GF-D8 (cell line): ENCODE data around the gene LRRTM4.
"Not testable (repeated sequence)": the region's sequence is repeated elsewhere in the genome, so short reads cannot be mapped to it uniquely, and the experiment has no call there.

Experiments used
- DNase-seq: peaks from one replicate; lab custom pipeline; 2025; lab: John Stamatoyannopoulos, UW

LRRTM4 gene

DNA sequence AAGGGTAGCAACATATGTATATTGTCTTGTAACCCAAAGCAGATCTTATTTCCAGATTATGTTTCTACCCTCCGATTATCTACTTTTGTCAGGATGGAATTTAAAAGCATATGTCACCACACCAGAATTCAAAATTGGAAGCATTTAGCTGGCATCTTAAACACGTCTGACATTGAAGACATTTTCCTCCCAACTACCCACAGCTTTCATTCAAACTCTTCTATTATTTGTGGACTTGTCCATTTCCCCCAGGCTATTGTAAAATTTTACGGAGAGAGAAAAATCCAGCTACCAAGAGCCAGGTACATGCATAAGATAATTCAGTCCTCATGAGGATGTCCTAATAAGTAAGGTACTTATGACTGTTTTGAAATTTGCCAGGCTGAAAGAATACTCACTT is 659.3 kb downstream of the LRRTM4 start:
- DNase-seq: no peak

DNA sequence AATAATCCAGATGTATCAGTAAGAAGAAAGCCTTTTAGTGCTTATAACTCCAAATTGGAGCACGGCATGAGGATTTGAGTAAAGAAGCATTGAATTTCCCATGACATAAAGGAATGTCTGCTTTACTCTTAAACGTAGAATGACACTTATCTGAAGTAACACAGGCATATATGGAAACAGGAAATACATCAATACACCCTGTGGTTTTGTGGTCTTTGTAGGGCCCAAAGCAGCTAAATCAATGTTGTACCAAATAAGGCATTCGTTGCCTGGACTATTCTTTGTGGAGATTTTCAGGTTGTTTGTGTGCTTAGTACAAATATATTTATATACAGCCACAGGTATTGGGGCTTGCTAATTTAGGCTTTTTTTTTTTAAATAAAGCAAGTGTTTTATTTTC is 660.5 kb downstream of the LRRTM4 start:
- DNase-seq: no peak

DNA sequence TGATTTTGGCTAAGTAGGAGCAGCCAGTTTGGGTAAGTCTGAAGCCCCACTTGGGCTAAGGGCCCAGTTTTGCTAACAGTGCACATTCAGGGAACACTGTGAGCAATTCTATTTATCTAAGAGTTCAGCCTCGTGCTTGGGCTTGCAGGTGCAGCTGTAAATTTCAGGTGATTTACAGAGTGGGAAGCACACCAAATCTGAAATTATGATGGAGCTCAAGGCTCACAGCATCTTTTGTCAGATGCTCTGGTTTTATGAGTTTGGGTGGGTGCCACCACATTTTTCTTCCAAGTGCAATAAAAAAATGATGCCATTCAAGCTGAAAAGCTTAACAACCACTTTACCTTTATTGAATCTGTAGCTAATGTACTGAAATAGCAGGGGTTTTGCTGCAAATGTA is 671.2 kb downstream of the LRRTM4 start:
- no peak for DNase-seq

DNA sequence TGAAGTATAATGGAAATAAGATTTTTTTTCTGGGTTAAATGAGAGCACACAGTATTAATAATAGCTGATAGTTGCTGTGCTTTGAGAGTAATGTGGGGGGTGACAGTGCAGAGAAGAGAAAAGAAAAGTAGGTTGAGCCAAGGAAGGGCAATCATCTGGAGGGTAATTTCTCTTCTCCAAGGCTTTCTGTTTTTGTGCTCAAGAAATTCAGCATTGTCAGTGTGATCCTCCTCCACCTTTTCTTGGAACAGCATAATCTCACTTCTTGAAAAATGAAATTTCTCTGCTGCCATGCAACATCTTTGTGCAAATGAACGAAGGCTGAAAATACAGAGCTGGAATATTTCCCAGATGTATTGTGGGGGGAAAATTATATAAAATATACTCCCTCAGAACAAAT is 673.1 kb downstream of the LRRTM4 start:
- no peak for DNase-seq

DNA sequence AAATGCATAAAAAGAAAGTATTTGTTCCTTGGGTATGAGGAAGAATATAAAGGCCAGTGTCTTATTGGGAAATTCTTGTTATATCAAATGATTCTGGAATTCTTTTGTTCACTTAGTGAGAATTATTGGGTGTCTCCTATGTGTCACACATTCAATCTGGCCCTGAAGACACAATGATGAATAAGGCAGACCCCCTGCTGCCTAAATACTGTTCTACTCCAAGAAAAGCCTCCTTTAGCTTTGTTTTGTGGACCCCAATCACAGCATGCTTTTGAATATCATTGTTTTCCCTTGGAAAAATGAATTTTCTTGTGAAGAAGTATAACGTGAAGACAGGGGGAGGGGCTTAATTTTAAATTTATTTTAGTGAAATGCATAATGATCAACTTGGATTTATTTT is 682.4 kb downstream of the LRRTM4 start:
- no peak for DNase-seq

DNA sequence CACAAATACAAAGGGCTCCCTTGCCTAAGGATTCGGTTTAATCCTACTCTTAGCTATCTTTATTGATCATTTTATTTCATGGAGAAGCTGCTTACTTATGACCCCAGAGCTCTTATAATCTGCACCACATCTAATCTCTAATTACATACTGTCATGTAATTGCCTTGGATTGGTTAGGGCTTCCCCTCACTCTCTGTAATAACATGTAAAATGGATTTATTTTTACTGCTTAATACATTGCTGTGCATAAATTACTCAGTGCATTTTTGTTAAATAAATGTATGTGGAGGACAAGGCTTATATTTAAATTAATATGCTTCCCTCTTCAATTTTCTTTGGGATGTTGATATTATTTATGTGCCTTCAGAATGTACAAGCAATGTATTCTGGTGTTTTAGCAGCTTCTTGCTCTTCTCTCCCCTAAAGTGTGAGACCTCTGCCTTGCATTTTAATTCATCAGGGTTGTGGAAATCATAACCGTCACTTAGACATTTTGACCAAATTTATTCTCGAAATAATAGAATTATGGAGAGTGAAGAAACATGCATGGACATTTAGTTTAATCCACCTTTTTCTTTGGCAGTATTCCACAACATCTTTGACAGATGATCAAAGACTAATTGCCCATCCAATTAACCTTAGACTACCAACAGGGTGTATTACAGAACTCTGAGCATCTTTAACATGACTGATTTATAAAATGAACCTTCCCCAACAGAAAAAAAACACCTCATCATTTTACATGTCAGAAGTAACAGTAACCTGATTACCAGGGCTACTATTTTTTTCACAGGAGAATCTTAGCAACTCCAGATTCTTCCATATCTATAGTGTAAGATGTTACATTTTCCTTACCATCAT is 692.6 kb downstream of the LRRTM4 start:
- DNase-seq: no peak

DNA sequence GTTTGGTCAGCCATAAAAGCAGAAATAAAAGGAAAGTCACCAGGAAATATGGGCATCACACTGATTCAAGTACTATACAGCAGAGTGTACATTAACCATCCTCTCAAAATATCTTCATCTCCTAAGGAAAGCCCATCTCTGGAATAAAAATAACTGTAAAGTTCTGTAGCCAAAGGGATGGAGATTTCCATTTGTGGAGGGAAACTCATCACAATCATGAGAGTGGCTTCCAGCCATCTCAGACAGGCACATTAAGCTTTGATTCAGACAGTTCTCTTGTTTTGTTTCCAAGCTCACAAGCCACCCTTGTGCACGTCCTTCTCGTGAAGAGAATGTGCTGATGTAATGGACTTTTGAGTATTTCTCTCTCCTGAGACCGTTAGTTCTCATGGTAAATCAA is 695.5 kb downstream of the LRRTM4 start:
- no peak for DNase-seq

DNA sequence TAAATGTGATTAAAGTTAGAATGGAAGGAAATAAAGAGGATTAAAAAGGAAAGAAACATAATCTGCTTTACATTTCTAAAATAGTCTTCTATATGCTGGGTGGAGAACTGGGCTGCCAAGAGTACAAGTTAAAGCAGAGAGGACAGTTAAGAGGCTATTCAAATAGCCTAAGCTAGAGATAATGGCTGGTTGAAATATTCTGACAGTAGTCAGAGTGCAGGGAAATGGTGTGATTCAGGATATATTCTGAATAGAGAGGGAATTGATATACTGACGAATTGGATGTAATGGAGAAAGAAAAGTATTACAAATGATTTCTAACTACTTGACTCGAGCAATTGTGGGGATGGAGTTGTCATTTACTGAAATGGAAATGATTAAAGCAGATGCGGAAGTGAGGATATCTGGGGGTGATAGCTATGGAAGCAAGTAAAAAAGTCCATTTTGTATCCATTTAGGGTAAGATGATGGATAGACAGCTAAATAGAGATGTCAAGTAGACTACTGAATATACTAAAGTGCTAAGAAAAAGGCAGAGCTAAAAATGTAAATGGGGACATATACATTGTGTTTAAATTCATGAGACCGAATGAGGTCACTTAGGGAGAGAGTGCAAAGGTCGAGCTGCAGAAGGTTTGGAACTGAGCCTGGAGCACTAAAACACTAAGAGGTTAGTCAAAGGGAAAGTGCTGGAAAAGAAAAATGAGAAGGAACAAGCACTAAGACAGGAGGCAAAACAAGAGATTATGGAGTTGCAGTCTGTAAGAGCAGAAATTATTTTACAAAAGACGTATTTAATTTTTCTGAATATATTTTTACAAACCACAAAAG is 696.8 kb downstream of the LRRTM4 start:
- DNase-seq: no peak

DNA sequence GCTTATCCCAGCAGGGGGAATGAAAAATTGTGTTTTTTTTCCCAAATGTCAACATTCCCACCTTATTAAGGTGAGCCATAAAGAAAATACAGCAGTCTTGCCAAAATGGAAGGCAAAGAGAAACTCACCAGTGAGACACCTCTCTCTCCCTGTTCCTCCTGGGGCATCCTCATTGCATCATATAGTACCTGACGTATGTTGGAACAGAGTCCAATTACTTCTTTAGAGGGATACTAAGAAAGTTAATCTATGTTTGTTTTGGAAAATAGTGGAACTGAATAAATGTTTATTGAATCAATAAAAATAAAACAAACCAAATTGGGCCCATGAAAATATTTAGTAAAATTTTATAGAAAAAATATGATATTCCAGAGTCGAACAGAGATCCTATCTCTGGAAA is 700.4 kb downstream of the LRRTM4 start:
- DNase-seq: no peak

DNA sequence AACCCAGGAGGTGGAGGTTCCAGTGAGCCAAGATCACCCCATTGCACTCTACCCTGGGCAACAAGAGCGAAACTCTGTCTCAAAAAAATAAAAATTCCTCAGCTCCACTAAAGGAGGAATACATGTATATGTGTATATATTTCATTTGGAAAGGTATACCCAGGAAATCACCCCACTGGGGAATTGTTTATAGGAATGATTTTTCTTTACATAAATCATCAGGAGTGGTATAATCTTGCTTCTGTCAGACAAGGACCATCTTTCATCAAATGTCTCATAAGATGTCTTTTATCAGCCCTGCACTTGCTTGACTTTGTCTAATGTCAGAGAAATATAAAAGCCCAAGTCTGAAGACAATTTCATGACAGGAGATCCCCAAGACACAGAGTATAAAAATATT is 709.1 kb downstream of the LRRTM4 start:
- DNase-seq: no peak

DNA sequence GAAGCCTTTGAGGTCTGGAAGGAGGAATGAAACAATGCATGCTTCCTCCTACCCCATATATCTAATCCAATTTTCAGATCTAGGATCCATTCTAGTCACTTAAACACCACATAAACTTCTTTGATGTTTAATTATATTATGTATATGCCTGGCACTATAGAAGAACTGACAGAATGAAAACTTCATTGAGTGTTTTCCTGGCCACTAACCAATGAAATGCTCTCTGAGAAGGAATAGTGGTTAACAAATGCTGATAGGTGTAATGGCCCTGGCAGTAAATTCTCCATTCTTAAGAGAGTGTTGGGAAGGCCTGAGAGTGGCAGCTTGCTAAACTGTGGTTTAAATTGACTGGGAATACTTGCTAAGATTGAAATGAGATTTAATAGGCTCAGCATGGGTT is 710.0 kb downstream of the LRRTM4 start:
- no peak for DNase-seq

DNA sequence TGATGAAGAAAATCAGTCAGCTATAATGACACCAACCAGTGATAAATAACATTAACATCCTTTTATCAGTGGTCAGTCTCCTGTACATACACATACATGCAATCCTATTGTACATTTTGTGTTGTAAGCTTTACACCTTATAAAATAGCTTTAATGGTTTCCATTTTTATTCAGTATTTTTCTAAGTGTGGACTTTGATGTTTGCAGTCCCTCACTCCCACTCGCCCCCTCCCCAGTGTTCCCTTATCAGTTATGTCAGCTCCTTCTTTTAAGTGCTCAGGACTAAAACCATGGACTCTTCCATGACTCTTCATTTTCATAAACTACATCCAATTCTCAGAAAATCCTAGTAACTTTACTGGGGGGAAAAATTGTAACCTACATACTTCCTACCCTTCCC is 713.0 kb downstream of the LRRTM4 start:
- DNase-seq: no peak

DNA sequence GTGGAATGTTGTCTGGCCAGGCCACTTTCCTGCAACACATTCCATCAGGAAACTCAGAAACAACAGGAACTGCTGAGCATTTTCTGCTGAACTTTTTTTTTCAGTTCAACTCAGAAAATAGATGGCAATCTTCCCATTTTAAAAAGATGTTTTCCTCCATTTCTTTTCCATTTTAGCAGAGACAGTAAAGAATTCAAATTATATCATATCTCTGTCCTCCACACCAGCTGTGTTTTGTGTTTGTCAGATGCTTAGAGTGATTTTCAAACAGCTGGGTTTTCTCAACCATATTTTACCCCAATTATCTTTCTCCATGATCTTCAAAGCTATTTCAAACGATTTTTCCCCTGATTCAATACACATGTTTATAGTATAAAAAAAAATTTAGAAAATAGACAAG is 713.4 kb downstream of the LRRTM4 start:
- no peak for DNase-seq

DNA sequence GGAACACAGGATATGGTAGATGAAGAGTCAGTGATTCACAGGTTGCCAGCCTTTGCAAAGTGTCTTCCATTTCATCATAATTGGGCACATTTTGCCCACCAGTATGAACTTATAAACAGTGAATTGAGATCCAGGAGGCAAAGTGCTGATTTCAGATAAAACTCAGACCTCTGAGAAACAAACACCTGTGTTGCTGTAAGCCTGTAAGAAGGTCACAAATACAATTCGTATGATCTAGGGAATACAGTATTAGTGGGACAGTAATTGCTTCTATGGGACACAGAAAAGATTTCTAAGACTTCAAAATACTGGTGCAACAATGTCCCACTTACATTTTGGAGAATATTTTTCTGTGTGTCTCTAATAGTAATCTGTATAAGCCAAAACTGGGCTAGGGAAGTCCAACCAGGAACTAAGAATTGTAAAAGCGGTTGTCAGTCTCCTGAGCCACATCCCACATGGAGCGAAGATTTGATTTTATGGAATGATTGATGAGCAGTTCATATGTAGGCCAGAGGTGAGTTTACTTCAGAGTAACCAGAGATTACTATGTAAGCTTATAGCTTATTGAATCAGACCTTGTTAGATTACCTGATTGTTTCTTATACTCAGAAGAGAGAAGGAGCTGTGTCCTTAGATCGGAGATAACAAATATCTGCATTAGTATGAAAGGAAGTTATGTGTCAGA is 728.4 kb downstream of the LRRTM4 start:
- DNase-seq: no peak

DNA sequence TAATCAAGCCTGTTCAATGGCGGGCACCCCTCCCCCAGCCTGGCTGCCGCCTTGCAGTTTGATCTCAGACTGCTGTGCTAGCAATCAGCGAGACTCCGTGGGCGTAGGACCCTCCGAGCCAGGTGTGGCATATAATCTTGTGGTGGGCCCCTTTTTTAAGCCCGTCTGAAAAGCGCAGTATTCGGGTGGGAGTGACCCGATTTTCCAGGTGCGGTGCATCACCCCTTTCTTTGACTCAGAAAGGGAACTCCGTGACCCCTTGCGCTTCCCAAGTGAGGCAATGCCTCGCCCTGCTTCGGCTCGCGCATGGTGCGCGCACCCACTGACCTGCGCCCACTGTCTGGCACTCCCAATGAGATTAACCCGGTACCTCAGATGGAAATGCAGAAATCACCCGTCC is 740.9 kb downstream of the LRRTM4 start:
- not testable (repeated sequence) for DNase-seq

DNA sequence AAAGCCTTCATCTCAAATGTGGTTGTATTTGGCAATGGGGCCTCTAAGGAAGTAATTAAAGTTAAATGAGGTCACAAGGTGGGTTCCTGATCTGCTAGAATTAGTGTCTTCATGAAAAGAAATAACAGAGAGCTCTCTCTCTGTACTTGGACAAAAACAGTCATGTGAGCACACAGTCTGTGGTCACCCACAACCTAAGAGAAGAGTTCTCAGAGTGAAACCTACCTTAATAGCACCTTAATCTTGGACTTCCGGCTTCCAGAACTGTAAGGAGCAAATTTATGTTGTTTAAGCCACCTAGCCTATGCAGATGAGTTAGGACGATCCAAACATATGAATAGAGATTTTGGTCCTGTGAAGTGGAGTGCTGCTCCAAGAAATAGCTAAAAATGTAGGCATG is 758.9 kb downstream of the LRRTM4 start:
- no peak for DNase-seq

DNA sequence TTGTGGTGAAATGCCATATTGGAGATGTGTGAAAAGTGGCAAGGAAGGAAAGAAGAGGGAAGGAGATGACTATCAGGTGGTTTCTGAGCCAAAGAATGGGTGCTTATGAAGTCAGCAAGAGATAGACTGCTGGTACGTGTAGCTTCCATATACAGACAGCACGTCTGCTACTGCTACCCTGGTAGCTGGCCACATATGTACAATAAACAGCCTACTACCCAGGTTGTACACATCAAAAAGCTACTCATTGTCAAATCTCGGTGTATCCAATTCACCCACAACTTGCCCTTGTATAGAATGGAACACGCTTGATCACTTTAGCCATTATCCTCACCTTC is 761.8 kb downstream of the LRRTM4 start:
- no peak for DNase-seq

DNA sequence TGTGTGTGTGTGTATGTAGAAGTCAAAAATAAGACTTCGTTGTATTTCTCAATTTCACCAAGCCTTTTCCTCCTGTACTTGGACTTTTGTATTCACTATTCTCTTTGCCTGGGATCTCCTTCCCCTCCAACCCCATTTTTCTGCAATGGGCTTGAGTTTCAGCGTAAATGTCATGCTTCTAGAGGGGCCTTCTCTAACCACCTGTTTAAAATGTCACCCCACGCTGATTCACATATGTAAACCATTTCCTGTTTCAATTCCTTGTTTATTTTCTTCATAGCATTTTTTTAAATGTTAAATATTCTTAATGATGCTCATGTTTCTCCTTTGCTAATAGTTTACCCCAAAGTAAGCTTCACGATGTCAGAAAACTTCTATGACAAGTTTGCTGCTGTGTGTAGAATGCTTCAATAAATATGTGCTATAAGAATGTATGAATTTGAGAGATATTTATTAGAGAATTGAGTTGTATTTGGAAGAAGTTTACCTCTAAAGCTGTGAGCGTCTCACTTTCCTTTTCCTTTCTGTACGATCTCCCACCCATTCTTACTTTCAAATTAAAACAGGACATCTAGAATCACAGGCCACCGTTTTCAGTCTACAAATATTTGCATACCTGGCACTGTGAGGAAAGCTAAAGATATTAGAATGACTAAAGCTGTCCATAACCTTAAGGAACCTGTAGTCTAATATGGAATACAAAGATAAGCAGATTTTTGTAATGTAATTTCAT is 762.4 kb downstream of the LRRTM4 start:
- DNase-seq: no peak

DNA sequence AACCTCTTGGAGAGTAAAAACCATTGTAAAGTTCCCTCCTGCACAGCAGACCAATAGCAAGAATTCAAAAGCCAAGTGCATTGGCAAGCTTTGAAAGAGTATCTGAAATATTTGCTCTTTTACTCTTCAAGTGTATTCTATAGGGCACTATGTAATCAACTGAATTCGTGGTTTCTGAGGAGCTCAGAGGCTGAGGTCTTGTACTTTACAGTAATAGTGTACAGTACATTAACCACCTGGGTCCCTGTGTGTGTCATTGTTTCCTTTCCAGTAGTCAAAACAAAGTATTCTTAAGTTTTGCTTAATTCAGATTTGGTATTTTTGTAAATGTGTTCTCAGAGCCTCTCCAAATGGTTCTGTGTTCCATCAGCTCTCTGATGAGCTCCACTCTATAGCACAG is 769.7 kb downstream of the LRRTM4 start:
- no peak for DNase-seq

DNA sequence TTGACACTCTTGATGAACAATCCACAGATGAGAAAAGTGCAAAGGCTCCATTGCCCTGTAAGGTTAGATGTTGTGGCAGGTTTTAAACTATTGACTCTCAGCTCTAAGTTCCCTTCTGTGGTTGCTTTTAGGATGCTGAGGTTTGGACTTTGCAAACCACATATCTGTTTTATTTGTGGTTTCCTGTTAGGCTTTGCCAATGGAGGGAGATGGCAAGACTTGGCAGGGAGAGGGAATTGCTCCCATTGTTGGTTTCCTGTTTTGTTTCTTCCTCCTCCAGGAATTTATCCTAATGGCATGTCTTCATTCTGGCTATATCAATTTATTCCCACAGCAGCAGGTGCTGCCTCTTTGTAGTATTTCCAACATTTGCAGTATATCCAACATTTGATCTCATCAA is 772.3 kb downstream of the LRRTM4 start:
- DNase-seq: peak; percentile 30

DNA sequence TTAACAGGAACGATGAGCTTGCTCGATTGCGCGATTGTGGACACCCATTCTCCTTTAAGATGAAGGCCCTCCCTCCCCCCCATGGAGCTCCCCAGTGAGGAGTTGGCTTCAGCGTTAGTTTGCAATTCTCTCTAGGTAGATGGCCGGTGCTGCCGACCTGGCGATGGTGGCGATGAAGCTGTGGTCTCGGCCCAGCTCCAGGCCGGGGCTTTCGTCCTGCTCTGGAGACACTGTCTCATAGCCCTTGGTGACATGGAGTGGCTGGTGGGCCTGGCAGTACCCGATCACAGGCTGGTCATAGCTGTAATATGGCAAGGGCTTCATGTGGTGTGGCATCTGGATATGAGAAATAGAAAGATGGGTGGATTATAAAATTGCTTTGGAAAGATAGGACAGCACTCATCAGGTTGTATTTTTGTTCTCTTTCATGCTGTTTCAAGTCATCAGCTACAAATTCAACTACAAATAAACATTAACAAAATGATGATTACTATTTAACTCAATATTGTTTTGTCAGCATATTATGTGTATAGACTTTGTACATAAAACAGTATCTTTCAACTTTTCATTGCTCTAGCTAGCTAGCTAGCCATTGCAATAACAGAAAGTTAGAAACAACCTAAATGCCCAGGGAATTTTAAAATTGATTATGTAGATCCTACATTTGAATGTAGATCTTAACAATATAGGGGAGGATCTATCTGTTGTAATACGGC is 773.4 kb downstream of the LRRTM4 start:
- no peak for DNase-seq

DNA sequence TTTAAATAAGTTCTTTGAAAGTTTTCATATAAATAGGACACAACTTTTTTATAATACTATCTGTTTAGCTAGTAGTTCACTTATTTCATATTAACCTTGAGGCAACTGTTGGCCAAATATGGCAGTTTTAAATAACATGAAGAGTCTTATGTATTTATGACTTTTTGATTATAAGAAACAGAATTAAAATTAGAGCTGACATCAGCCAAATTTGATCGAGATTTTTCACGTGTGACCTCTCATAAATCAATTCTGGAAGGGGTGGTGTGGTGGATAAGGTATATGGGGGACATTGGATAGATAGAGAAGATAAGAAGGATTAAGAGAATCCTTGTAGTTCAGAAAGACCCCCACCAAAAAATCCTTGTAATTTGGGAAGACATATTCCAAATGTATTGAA is 776.6 kb downstream of the LRRTM4 start:
- DNase-seq: no peak
